GM23338 (cell line): Measurements from ENCODE around the gene FOXK2. TPM values are rescaled to one million over a fixed set of nuclear protein-coding genes. Genes with fewer than 3 reads are reported as not detected.
A peak's percentile ranks its signal among the peaks of the same experiment; 100 is the strongest.

Source experiments
- ATAC-seq: fragments of 200-7000 bp; cut with Tn5 transposase; 3 replicates; pipeline ENCODE4 v1.9.1; 2020
- DNase-seq: peaks from one replicate; pipeline ENCODE4 v3.0.0-alpha.2; 2015; ENCODE audit warnings: low spot score
- H2AFZ ChIP-seq: fragments of 200-600 bp; sonication (generic); 2 replicates; pipeline ENCODE4 v1.8.0; 2016; ENCODE audit warnings: antibody characterized with exemption, mild to moderate bottlenecking, moderate library complexity
- H3F3A ChIP-seq: fragments of 200-600 bp; sonication (generic); replicated peaks from 2 replicates; pipeline ENCODE4 v1.8.0; 2017; ENCODE audit warnings: antibody characterized with exemption, mixed run types, low read depth
- H3K27ac ChIP-seq: fragments of 200-600 bp; sonication (generic); 2 replicates; pipeline ENCODE4 v1.6.1; 2016; ENCODE audit warnings: low read depth
- H3K27me3 ChIP-seq: fragments of 200-600 bp; sonication (generic); 2 replicates; pipeline ENCODE4 v1.8.0; 2016; ENCODE audit warnings: mild to moderate bottlenecking, mixed run types, moderate library complexity; ENCODE audit not compliant: insufficient read depth
- H3K36me3 ChIP-seq: fragments of 200-600 bp; sonication (generic); 2 replicates; pipeline ENCODE4 v1.8.0; 2016; ENCODE audit warnings: mild to moderate bottlenecking; ENCODE audit not compliant: insufficient read depth
- H3K4me1 ChIP-seq: fragments of 200-600 bp; sonication (generic); 2 replicates; pipeline ENCODE4 v1.8.0; 2016; ENCODE audit warnings: mild to moderate bottlenecking, moderate library complexity; ENCODE audit not compliant: insufficient read depth
- H3K4me2 ChIP-seq: fragments of 200-600 bp; sonication (generic); 2 replicates; pipeline ENCODE4 v1.7.1; 2017; ENCODE audit warnings: mixed run types
- H3K4me3 ChIP-seq: fragments of 200-600 bp; sonication (generic); 2 replicates; pipeline ENCODE4 v1.6.1; 2016; ENCODE audit warnings: mixed run types
- H3K79me2 ChIP-seq: fragments of 200-600 bp; sonication (generic); replicated peaks from 2 replicates; pipeline ENCODE4 v1.8.0; 2017; ENCODE audit warnings: mild to moderate bottlenecking; ENCODE audit not compliant: insufficient read depth
- H3K9me2 ChIP-seq: fragments of 200-600 bp; sonication (generic); 2 replicates; pipeline ENCODE4 v1.8.0; 2017; ENCODE audit not compliant: insufficient read depth
- H4K20me1 ChIP-seq: fragments of 200-600 bp; sonication (generic); replicated peaks from 2 replicates; pipeline ENCODE4 v1.8.0; 2017; ENCODE audit warnings: mild to moderate bottlenecking; ENCODE audit not compliant: insufficient read depth
- H3K27ac Mint-ChIP-seq: 2 replicates; pipeline ENCODE4 v1.8.0; 2020; ENCODE audit warnings: inconsistent platforms, mild to moderate bottlenecking, moderate library complexity, mixed read lengths
- H3K27me3 Mint-ChIP-seq: 3 replicates; pipeline ENCODE4 v1.8.0; 2022; ENCODE audit warnings: low read depth, mild to moderate bottlenecking, moderate library complexity, mixed read lengths, inconsistent platforms; ENCODE audit not compliant: insufficient read depth, poor library complexity
- H3K36me3 Mint-ChIP-seq: 3 replicates; pipeline ENCODE4 v1.8.0; 2021; ENCODE audit warnings: low read depth, mild to moderate bottlenecking, inconsistent platforms, moderate library complexity, mixed read lengths
- H3K4me1 Mint-ChIP-seq: 3 replicates; pipeline ENCODE4 v1.8.0; 2020; ENCODE audit warnings: mild to moderate bottlenecking, inconsistent platforms, mixed read lengths
- H3K4me3 Mint-ChIP-seq: 3 replicates; pipeline ENCODE4 v1.8.0; 2021; ENCODE audit warnings: moderate library complexity, mild to moderate bottlenecking, inconsistent platforms, mixed read lengths
- H3K9me3 Mint-ChIP-seq: 3 replicates; pipeline ENCODE4 v1.8.0; 2020; ENCODE audit warnings: moderate library complexity, mild to moderate bottlenecking, inconsistent platforms, mixed read lengths
- CREB1 ChIP-seq: fragments of 250-450 bp; sonication (Bioruptor Pico); IDR thresholded peaks from 2 replicates; pipeline ENCODE4 v1.5.0; 2020; ENCODE audit warnings: low read depth, mild to moderate bottlenecking, moderate library complexity
- ETS1 ChIP-seq: IDR thresholded peaks from 2 replicates; pipeline ENCODE4 v1.6.1; 2016; ENCODE audit warnings: antibody characterized with exemption
- EZH2 ChIP-seq: fragments of 200-600 bp; sonication (generic); IDR thresholded peaks from one replicate; pipeline ENCODE4 v1.8.0; 2017; ENCODE audit warnings: antibody characterized with exemption, mild to moderate bottlenecking, low read depth; ENCODE audit not compliant: unreplicated experiment
- EZH2phosphoT487 ChIP-seq: fragments of 200-600 bp; sonication (generic); IDR thresholded peaks from one replicate; pipeline ENCODE4 v1.8.1; 2018; ENCODE audit warnings: antibody characterized with exemption; ENCODE audit not compliant: unreplicated experiment
- JUNB ChIP-seq: IDR thresholded peaks from one replicate; pipeline ENCODE4 v1.6.1; 2016; ENCODE audit warnings: antibody characterized with exemption; ENCODE audit not compliant: unreplicated experiment
- NANOG ChIP-seq: IDR thresholded peaks from 2 replicates; pipeline ENCODE4 v1.6.1; 2016; ENCODE audit warnings: antibody characterized with exemption, borderline replicate concordance
- POLR2AphosphoS5 ChIP-seq: IDR thresholded peaks from 2 replicates; pipeline ENCODE4 v1.6.1; 2016; ENCODE audit warnings: antibody characterized with exemption, low read depth
- REST ChIP-seq: IDR thresholded peaks from one replicate; pipeline ENCODE4 v1.6.1; 2018; ENCODE audit warnings: antibody characterized with exemption; ENCODE audit not compliant: unreplicated experiment
- STAT1 ChIP-seq: IDR thresholded peaks from one replicate; pipeline ENCODE4 v1.6.1; 2016; ENCODE audit warnings: antibody characterized with exemption; ENCODE audit not compliant: unreplicated experiment
- ZNF114 ChIP-seq: fragments of 250-450 bp; sonication (Bioruptor Pico); IDR thresholded peaks from 2 replicates; pipeline ENCODE4 v1.5.0; 2020; ENCODE audit warnings: mild to moderate bottlenecking, moderate library complexity
- ZNF331 ChIP-seq: fragments of 250-450 bp; sonication (Bioruptor Pico); IDR thresholded peaks from 2 replicates; pipeline ENCODE4 v1.5.0; 2020; ENCODE audit warnings: low read depth, mild to moderate bottlenecking, moderate library complexity
- polyA plus RNA-seq: library from polyadenylated mRNA; unstranded; fragments of >200 nt; fragmentation: Nextera tagmentation; extraction: Ambion mirVana; gene quantifications from 2 replicates; pipeline ENCODE4 v1.2.1, GENCODE V29; 2016
- total RNA-seq: library from RNA; depleted of rRNA; stranded (reverse); fragments of >200 nt; shearing (Covaris generic); gene quantifications from 2 replicates; pipeline ENCODE4 v1.2.3, GENCODE V29; 2014
- TF ChIP-seq, protein P1 (sequence below), 2 experiments: fragments of 200-600 bp in 1 of 2; sonication (generic) in 1 of 2; conservative IDR thresholded peaks; 2 replicates each; pipeline versions ENCODE4 v1.5.1 to v1.6.1; 2016 to 2017; ENCODE audit warnings: antibody characterized with exemption in 2 of 2, low read depth in 2 of 2, mild to moderate bottlenecking in 2 of 2, moderate library complexity in 1 of 2
- TF ChIP-seq, protein P2 (sequence below): fragments of 250-450 bp; sonication (Bioruptor Pico); IDR thresholded peaks from 2 replicates; pipeline ENCODE4 v1.5.0; 2020; ENCODE audit warnings: mild to moderate bottlenecking, moderate library complexity

FOXK2 gene
- total and polyA plus RNA-seq, 2 experiments from 2014 or later = 12.3 to 66.0 TPM

DNA sequence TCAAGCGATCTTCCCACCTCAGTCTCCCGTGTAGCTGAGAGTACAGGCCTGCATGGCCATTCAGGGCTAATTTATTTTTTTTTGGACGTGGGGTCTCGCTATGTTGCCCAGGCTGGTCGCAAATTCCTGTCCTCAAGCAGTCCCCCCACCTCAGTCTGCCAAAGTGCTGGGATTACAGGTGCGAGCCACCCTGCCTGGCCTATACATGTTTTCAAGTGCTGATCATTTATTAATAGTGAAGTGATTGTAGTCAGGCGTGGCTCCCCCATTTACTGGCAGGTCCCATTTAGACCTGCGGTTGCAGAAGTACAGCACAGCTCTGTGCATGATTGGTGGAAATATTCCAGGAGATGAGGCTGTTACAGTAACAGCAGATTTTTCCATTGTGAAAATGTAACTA lies 8.4 kb downstream of the FOXK2 start:
- no peak for TF ChIP-seq STAT1
- TF ChIP-seq EZH2phosphoT487 = no peak
- no peak for TF ChIP-seq EZH2
- TF ChIP-seq JUNB = no peak
- no peak for TF ChIP-seq ZNF114 (CRISPR knock-in tag)
- TF ChIP-seq, protein P1, sequence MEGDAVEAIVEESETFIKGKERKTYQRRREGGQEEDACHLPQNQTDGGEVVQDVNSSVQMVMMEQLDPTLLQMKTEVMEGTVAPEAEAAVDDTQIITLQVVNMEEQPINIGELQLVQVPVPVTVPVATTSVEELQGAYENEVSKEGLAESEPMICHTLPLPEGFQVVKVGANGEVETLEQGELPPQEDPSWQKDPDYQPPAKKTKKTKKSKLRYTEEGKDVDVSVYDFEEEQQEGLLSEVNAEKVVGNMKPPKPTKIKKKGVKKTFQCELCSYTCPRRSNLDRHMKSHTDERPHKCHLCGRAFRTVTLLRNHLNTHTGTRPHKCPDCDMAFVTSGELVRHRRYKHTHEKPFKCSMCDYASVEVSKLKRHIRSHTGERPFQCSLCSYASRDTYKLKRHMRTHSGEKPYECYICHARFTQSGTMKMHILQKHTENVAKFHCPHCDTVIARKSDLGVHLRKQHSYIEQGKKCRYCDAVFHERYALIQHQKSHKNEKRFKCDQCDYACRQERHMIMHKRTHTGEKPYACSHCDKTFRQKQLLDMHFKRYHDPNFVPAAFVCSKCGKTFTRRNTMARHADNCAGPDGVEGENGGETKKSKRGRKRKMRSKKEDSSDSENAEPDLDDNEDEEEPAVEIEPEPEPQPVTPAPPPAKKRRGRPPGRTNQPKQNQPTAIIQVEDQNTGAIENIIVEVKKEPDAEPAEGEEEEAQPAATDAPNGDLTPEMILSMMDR (conservative IDR thresholded peaks at IDR 0.05; ENCODE audit: low read depth in 2 of 2) = no peak
- TF ChIP-seq, protein P2, sequence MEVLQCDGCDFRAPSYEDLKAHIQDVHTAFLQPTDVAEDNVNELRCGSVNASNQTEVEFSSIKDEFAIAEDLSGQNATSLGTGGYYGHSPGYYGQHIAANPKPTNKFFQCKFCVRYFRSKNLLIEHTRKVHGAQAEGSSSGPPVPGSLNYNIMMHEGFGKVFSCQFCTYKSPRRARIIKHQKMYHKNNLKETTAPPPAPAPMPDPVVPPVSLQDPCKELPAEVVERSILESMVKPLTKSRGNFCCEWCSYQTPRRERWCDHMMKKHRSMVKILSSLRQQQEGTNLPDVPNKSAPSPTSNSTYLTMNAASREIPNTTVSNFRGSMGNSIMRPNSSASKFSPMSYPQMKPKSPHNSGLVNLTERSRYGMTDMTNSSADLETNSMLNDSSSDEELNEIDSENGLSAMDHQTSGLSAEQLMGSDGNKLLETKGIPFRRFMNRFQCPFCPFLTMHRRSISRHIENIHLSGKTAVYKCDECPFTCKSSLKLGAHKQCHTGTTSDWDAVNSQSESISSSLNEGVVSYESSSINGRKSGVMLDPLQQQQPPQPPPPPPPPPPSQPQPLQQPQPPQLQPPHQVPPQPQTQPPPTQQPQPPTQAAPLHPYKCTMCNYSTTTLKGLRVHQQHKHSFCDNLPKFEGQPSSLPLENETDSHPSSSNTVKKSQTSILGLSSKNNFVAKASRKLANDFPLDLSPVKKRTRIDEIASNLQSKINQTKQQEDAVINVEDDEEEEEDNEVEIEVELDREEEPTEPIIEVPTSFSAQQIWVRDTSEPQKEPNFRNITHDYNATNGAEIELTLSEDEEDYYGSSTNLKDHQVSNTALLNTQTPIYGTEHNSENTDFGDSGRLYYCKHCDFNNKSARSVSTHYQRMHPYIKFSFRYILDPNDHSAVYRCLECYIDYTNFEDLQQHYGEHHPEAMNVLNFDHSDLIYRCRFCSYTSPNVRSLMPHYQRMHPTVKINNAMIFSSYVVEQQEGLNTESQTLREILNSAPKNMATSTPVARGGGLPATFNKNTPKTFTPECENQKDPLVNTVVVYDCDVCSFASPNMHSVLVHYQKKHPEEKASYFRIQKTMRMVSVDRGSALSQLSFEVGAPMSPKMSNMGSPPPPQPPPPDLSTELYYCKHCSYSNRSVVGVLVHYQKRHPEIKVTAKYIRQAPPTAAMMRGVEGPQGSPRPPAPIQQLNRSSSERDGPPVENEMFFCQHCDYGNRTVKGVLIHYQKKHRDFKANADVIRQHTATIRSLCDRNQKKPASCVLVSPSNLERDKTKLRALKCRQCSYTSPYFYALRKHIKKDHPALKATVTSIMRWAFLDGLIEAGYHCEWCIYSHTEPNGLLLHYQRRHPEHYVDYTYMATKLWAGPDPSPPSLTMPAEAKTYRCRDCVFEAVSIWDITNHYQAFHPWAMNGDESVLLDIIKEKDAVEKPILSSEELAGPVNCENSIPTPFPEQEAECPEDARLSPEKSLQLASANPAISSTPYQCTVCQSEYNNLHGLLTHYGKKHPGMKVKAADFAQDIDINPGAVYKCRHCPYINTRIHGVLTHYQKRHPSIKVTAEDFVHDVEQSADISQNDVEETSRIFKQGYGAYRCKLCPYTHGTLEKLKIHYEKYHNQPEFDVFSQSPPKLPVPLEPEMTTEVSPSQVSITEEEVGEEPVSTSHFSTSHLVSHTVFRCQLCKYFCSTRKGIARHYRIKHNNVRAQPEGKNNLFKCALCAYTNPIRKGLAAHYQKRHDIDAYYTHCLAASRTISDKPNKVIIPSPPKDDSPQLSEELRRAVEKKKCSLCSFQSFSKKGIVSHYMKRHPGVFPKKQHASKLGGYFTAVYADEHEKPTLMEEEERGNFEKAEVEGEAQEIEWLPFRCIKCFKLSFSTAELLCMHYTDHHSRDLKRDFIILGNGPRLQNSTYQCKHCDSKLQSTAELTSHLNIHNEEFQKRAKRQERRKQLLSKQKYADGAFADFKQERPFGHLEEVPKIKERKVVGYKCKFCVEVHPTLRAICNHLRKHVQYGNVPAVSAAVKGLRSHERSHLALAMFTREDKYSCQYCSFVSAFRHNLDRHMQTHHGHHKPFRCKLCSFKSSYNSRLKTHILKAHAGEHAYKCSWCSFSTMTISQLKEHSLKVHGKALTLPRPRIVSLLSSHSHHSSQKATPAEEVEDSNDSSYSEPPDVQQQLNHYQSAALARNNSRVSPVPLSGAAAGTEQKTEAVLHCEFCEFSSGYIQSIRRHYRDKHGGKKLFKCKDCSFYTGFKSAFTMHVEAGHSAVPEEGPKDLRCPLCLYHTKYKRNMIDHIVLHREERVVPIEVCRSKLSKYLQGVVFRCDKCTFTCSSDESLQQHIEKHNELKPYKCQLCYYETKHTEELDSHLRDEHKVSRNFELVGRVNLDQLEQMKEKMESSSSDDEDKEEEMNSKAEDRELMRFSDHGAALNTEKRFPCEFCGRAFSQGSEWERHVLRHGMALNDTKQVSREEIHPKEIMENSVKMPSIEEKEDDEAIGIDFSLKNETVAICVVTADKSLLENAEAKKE (CRISPR knock-in tag) = no peak
- no peak for TF ChIP-seq ETS1
- TF ChIP-seq ZNF331 (CRISPR knock-in tag) = no peak
- no peak for TF ChIP-seq CREB1 (CRISPR knock-in tag)
- TF ChIP-seq NANOG = no peak
- TF ChIP-seq REST = no peak
- no peak for TF ChIP-seq POLR2AphosphoS5
- no peak for DNase-seq
- no peak overlapping the region for H3K4me2 ChIP-seq
- no peaks in the 10 kb centered on the region for H3K9me2 ChIP-seq
- no peak overlapping the region for H3K4me3 ChIP-seq
- Mint-ChIP-seq H3K27ac (0 out of 2 replicates have a peak overlapping the region, but pooled peaks have one; percentile 62), H3K4me3 (no peak overlapping the region), H3K36me3 (peaks cover 2% of the 10 kb centered on the region; the same call in 2 of the 3 replicates), H3K27me3 (peaks cover 4% of the 10 kb centered on the region), H3K9me3 (no peaks in the 10 kb centered on the region), H3K4me1 (peaks cover 24% of the 10 kb centered on the region)
- no peaks in the 10 kb centered on the region; the same call in 1 of the 2 replicates for H3K4me1 ChIP-seq
- H3K79me2 ChIP-seq = peaks cover 100% of the 10 kb centered on the region
- H3F3A ChIP-seq = 0 out of 2 replicates have a peak, but pooled peaks cover 6% of the 10 kb centered on the region
- no peaks in the 10 kb centered on the region for H3K36me3 ChIP-seq
- no peak for ATAC-seq
- no peaks in the 10 kb centered on the region for H3K27me3 ChIP-seq
- peak overlapping the region; percentile 8; the same call in 1 of the 2 replicates for H3K27ac ChIP-seq
- H2AFZ ChIP-seq = no peak overlapping the region
- H4K20me1 ChIP-seq = peaks cover 80% of the 10 kb centered on the region
